Measurements from ENCODE around the gene DAO. TPM values are rescaled to one million over a fixed set of nuclear protein-coding genes. Genes with fewer than 3 reads are reported as not detected.

DAO gene
- total RNA-seq, 1 donor from 2014 or later: not detected

DNA sequence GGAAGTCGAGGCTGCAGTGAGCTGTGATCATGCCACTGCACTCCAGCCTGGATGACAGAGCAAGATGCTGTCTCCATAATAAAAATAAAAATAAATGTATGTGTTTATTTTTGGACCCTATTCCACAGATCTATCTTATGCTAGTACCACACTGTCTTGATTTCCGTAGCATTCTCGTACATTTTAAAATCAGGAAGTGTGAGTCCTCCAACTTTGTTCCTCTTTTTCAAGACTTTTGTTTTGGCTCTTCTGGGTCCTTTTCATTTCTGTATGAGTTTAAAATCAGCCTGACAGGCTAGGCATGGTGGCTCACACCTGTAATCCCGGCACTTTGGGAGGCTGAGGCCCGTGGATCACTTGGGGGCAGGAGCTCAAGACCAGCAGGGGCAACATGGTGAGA lies 25.8 kb downstream of the DAO start:
- Mint-ChIP-seq H3K27me3 (ENCODE audit: low read depth) (peaks cover 4% of the 10 kb centered on the region), H3K27ac (ENCODE audit: unreplicated experiment) (no peak overlapping the region), H3K4me3 (ENCODE audit: unreplicated experiment) (no peak overlapping the region), H3K9me3 (ENCODE audit: low read depth) (no peaks in the 10 kb centered on the region), H3K36me3 (ENCODE audit: low read depth) (no peaks in the 10 kb centered on the region), H3K4me1 (ENCODE audit: low read depth) (peaks cover 10% of the 10 kb centered on the region)
- TF ChIP-seq, protein P1, sequence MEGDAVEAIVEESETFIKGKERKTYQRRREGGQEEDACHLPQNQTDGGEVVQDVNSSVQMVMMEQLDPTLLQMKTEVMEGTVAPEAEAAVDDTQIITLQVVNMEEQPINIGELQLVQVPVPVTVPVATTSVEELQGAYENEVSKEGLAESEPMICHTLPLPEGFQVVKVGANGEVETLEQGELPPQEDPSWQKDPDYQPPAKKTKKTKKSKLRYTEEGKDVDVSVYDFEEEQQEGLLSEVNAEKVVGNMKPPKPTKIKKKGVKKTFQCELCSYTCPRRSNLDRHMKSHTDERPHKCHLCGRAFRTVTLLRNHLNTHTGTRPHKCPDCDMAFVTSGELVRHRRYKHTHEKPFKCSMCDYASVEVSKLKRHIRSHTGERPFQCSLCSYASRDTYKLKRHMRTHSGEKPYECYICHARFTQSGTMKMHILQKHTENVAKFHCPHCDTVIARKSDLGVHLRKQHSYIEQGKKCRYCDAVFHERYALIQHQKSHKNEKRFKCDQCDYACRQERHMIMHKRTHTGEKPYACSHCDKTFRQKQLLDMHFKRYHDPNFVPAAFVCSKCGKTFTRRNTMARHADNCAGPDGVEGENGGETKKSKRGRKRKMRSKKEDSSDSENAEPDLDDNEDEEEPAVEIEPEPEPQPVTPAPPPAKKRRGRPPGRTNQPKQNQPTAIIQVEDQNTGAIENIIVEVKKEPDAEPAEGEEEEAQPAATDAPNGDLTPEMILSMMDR (IDR thresholded peaks at IDR 0.05): no peak
- DNase-seq (ENCODE audit: low spot score): no peak

DNA sequence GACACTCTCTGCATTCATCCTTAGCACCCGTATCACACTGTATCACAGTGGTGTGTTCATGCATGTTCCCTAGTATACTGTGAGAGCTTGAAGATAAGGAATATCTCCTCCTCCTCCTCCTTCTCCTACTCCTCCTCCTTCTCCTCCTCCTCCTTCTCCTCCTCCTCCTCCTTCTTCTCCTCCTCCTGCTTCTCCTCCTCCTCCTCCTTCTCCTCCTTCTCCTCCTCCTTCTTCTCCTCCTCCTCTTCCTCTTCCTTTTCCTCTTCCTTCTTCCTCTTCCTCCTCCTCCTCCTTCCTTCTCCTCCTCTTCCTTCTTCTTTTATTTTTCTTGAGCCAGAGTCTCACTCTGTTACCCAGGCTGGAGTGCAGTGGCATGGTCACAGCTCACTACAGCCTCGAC lies 27.1 kb downstream of the DAO start:
- Mint-ChIP-seq H3K36me3 (ENCODE audit: low read depth) (no peaks in the 10 kb centered on the region), H3K27ac (ENCODE audit: unreplicated experiment) (no peak overlapping the region)

DNA sequence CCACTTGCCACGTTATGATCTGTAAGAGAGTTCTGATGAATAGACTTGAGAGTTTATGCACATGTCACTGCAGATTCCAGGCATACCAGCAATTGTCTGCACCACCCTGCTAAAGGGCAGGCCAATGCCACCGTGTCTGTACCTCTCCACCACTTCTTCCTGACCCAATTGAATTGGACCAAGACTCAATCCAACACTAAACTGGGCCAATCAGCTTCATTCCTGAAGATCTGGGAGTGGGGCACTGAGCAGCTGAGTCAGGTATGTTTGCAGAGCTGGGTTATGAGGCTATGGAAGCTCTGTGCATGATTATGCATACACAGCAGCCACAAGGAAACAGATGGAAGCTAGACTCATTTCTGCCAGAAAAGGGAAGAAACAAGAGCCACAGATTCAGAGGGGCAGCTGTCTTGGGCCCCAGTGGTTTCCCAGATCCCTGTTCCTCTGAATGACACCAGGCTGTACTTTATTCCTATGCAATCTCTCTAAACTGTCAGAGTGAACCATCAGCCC lies 28.0 kb downstream of the DAO start:
- H3K4me1 Mint-ChIP-seq (ENCODE audit: low read depth): peaks cover 10% of the 10 kb centered on the region
- TF ChIP-seq, protein P1 (IDR thresholded peaks at IDR 0.05): no peak
- DNase-seq (ENCODE audit: low spot score): no peak
- no peak overlapping the region for H3K27ac Mint-ChIP-seq (ENCODE audit: unreplicated experiment)
- no peaks in the 10 kb centered on the region for H3K36me3 Mint-ChIP-seq (ENCODE audit: low read depth)
- no peak overlapping the region for H3K4me3 Mint-ChIP-seq (ENCODE audit: unreplicated experiment)
- no peaks in the 10 kb centered on the region for H3K9me3 Mint-ChIP-seq (ENCODE audit: low read depth)
- no peaks in the 10 kb centered on the region for H3K27me3 Mint-ChIP-seq (ENCODE audit: low read depth)

More for the DNA sequence above, 27.1 kb downstream of the DAO start:
- TF ChIP-seq, protein P1 (IDR thresholded peaks at IDR 0.05): no peak
- H3K4me1 Mint-ChIP-seq (ENCODE audit: low read depth): peaks cover 10% of the 10 kb centered on the region
- no peak overlapping the region for H3K4me3 Mint-ChIP-seq (ENCODE audit: unreplicated experiment)
- H3K27me3 Mint-ChIP-seq (ENCODE audit: low read depth): no peaks in the 10 kb centered on the region
- DNase-seq (ENCODE audit: low spot score): no peak
- no peaks in the 10 kb centered on the region for H3K9me3 Mint-ChIP-seq (ENCODE audit: low read depth)

DNA sequence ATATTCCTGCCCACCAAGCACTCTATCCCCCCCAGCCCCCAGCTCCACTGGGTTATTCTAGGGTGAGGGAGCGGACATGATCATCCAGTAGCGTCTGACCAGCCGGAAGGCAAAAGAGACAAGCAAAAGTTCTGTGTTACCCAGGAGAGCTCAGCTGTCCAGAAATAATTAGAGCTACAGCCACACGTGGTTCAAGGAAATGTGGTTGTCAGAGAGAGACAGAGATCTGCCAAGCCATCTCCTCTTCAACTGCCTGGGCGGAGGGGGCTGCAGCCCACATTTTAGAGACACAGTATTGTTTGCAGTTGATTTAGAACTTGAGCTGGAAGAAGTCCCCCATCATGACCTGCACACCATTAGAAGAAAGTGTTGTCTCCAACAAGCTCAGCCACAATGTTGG lies 30.4 kb downstream of the DAO start:
- Mint-ChIP-seq H3K27me3 (ENCODE audit: low read depth) (no peaks in the 10 kb centered on the region), H3K36me3 (ENCODE audit: low read depth) (no peaks in the 10 kb centered on the region), H3K27ac (ENCODE audit: unreplicated experiment) (peak overlapping the region; percentile 41), H3K4me1 (ENCODE audit: low read depth) (peaks cover 20% of the 10 kb centered on the region), H3K9me3 (ENCODE audit: low read depth) (no peaks in the 10 kb centered on the region), H3K4me3 (ENCODE audit: unreplicated experiment) (no peak overlapping the region)
- DNase-seq (ENCODE audit: low spot score): no peak
- TF ChIP-seq, protein P1 (IDR thresholded peaks at IDR 0.05): no peak

DNA sequence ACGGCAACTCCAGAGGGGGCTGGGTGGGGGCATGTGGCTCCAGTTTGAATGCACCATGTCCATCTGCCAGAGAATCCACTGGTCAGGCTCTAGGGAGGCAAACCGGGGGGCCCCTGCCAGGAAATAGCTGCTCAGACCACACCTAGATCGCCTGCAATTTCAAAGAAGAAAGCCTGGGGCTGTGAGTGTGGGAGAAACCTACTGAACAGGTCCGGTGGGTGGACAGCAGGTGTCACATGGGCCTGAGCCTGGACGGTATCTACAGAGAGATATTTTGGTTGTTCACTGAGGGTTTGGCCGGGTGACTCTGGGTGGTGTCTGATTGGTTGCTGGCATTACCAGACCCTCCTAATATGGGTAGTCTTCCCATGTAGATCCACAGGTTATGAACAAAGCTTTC lies 32.0 kb downstream of the DAO start:
- TF ChIP-seq, protein P1 (IDR thresholded peaks at IDR 0.05): no peak
- Mint-ChIP-seq H3K9me3 (ENCODE audit: low read depth) (no peaks in the 10 kb centered on the region), H3K27ac (ENCODE audit: unreplicated experiment) (no peak overlapping the region), H3K27me3 (ENCODE audit: low read depth) (no peaks in the 10 kb centered on the region), H3K4me3 (ENCODE audit: unreplicated experiment) (no peak overlapping the region), H3K4me1 (ENCODE audit: low read depth) (peaks cover 25% of the 10 kb centered on the region), H3K36me3 (ENCODE audit: low read depth) (no peaks in the 10 kb centered on the region)
- no peak for DNase-seq (ENCODE audit: low spot score)

All from chondrocyte (in vitro differentiated cells).